Right ventricle myocardium superior (tissue), 1 donor: Measurements from ENCODE around the gene MVB12B. TPM values are rescaled to one million over a fixed set of nuclear protein-coding genes. Genes with fewer than 3 reads are reported as not detected.

Source experiments
- ATAC-seq: fragments of 200-7000 bp; cut with Tn5 transposase; one replicate; pipeline ENCODE4 v1.9.1; 2020; ENCODE audit warnings: mild to moderate bottlenecking; ENCODE audit not compliant: poor library complexity
- DNase-seq: peaks from one replicate; pipeline ENCODE4 v3.0.0-alpha.2; 2020
- intact Hi-C: fragments of 100-400 bp; cut with DNase I; formaldehyde crosslinking; loops from one replicate; pipeline ENCODE4 v1.11.2; 2022
- total RNA-seq: library from RNA; stranded (reverse); fragmentation: NEBNext Ultra II Directional; extraction: Animal tissue kit (Norgen Biotek cat#: 25700); gene quantifications from one replicate; pipeline ENCODE4 v1.2.1, GENCODE V29; 2021
- donor health status: DM: no; HTN: yes; CAD: no; lungs with severe emphysema.

Gene MVB12B
- total RNA-seq, 1 donor from 2014 or later, result 11.5 TPM

- intact Hi-C loops, result no loop called here
- ATAC-seq, result no peak
- no peak for DNase-seq
Measured at GRCh38 chr9:126346031-126346430, 19.4 kb downstream of the MVB12B start.

GRCh38 chr9:126347093-126347492 is 20.5 kb downstream of the MVB12B start:
- DNase-seq (no peak), ATAC-seq (peak; percentile 57)
- intact Hi-C loops, result no loop called here

GRCh38 chr9:126347911-126348760 is 21.5 kb downstream of the MVB12B start:
- intact Hi-C loops, result no loop called here
- no peak for DNase-seq
- ATAC-seq, result peak; percentile 51

GRCh38 chr9:126348911-126349550 is 22.4 kb downstream of the MVB12B start:
- peak; percentile 16 for ATAC-seq
- DNase-seq, result no peak
- intact Hi-C loops, result no loop called here

- intact Hi-C loops, result no loop called here
Measured at GRCh38 chr9:126354887-126355770, 28.5 kb downstream of the MVB12B start.

GRCh38 chr9:126357074-126357473 is 30.4 kb downstream of the MVB12B start:
- no peak for ATAC-seq
- no peak for DNase-seq
- intact Hi-C loops, result no loop called here

More at GRCh38 chr9:126354887-126355770, 28.5 kb downstream of the MVB12B start:
- ATAC-seq (no peak), DNase-seq (no peak)

GRCh38 chr9:126360073-126360472 is 33.4 kb downstream of the MVB12B start:
- ATAC-seq, result no peak
- intact Hi-C loops, result no loop called here
- no peak for DNase-seq

GRCh38 chr9:126361810-126362238 is 35.2 kb downstream of the MVB12B start:
- intact Hi-C loops, result no loop called here
- no peak for ATAC-seq

GRCh38 chr9:126363250-126363649 is 36.6 kb downstream of the MVB12B start:
- ATAC-seq (no peak), DNase-seq (no peak)
- intact Hi-C loops, result no loop called here

More at GRCh38 chr9:126361810-126362238, 35.2 kb downstream of the MVB12B start:
- DNase-seq, result no peak

- no peak for ATAC-seq
- no peak for DNase-seq
- intact Hi-C loops, result no loop called here
Measured at GRCh38 chr9:126363847-126364671, 37.4 kb downstream of the MVB12B start.

GRCh38 chr9:126365780-126366179 is 39.2 kb downstream of the MVB12B start:
- intact Hi-C loops, result no loop called here
- ATAC-seq, result no peak
- no peak for DNase-seq

GRCh38 chr9:126366366-126367011 is 39.9 kb downstream of the MVB12B start:
- intact Hi-C loops, result no loop called here
- DNase-seq (peak; percentile 62), ATAC-seq (peak; percentile 93)

GRCh38 chr9:126367139-126367538 is 40.5 kb downstream of the MVB12B start:
- DNase-seq (no peak), ATAC-seq (no peak)
- intact Hi-C loops, result no loop called here

- no peak for DNase-seq
- peak; percentile 21 for ATAC-seq
- intact Hi-C loops, result no loop called here
Measured at GRCh38 chr9:126367616-126368015, 41.0 kb downstream of the MVB12B start.

GRCh38 chr9:126368020-126368419 is 41.4 kb downstream of the MVB12B start:
- intact Hi-C loops, result no loop called here
- ATAC-seq, result no peak
- DNase-seq, result no peak

GRCh38 chr9:126371007-126371870 is 44.6 kb downstream of the MVB12B start:
- intact Hi-C loops, result no loop called here
- ATAC-seq, result no peak
- no peak for DNase-seq

GRCh38 chr9:126372716-126373115 is 46.1 kb downstream of the MVB12B start:
- intact Hi-C loops, result no loop called here
- DNase-seq (no peak), ATAC-seq (no peak)
